Lower leg skin (tissue), 3 donors: ENCODE data around the gene ADCK1.

Source experiments
- CTCF ChIP-seq, 3 donors: fragments of 450-650 bp; IDR thresholded peaks; one replicate each; pipeline ENCODE4 v1.5.1; 2016; ENCODE audit warnings: antibody characterized with exemption in 3 of 3, mild to moderate bottlenecking in 3 of 3, moderate library complexity in 2 of 3
- POLR2A ChIP-seq, 2 donors: fragments of 450-650 bp; IDR thresholded peaks; one replicate each; pipeline ENCODE4 v1.6.1; 2016 to 2017; ENCODE audit warnings: antibody characterized with exemption in 2 of 2, mild to moderate bottlenecking in 1 of 2, moderate library complexity in 1 of 2

DNA sequence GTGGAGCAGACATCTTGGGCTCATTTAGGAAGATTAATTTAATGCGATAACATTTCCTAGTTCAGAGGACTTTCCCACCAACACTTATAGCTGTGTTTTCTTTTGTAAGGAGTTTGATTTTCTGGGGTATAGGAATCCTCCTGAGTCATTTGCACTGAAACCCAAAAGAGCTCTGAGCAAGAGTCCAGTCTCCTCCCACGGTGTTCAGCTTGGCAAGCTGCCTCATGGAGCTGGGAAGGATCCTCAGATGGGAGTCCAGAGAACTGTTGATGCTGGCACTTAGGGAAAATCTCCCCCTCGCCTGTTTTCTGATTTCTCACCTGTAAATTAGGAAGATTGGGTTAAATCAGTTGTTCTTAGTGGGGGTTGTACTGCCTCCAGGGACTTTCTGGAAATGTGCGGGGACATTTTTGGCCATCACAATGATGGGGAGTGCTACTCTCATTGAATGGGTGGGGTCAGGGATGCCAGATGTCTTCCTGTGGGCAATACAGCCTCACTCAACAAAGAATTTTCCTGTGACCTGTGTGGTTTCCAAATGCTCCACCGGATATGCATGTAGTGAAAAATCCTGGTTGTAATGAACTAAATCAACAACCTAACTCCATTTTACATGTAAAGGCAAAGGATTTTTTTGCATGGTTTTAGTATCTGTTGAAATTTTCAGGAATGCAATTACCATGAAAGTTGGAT is 150.6 kb downstream of the ADCK1 start:
- TF ChIP-seq CTCF (IDR thresholded peaks at IDR 0.05) = no peak
- no peak for TF ChIP-seq POLR2A (IDR thresholded peaks at IDR 0.05)
